ENCODE measurements around the gene CBFA2T3. TPM values are rescaled to one million over a fixed set of nuclear protein-coding genes. Genes with fewer than 3 reads are reported as not detected.

CBFA2T3 gene
- total RNA-seq, 1 experiment from 2014 or later: 2.9 TPM

DNA sequence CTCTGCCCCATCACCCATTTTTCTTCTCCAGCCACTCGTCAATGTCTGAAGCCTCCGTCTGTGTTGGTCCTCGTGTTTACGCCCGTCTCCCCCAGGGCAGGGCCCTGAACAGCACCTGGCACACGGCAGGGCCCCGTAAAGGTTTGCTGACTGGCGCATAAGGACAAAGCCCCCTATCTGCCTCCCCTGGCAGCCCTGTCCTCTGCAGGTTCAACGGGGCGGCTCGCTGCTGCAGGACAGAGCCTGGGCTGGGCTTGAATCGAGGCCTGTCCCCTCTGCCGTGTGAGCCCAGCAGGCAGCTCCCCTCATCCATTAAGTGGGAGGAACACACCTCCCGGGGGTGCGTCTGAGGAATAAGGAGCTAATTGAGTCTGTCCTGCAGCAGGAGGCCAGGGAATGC, 64.5 kb downstream of the CBFA2T3 start:
- Histone ChIP-seq H3K14ac (ENCODE audit: insufficient read depth, low read length) (no peak overlapping the region), H3K79me2 (ENCODE audit: insufficient read depth, low read length) (no peaks in the 10 kb centered on the region), H3K9ac (ENCODE audit: extremely low read depth, insufficient read length, low read length) (no peak overlapping the region), H2BK15ac (ENCODE audit: low read depth, low read length) (no peak overlapping the region), H2AFZ (ENCODE audit: low read length) (no peak overlapping the region), H2BK120ac (ENCODE audit: low read depth, low read length, poor library complexity, severe bottlenecking) (no peak overlapping the region), H4K20me1 (ENCODE audit: control insufficient read depth, insufficient read depth, insufficient read length) (no peaks in the 10 kb centered on the region), H3K23me2 (ENCODE audit: insufficient read length, low read depth, low read length, poor library complexity, severe bottlenecking) (no peaks in the 10 kb centered on the region), H4K8ac (replicated peaks; ENCODE audit: insufficient read length, low read depth, low read length) (no peak overlapping the region), H3K18ac (ENCODE audit: insufficient read length, low read depth, low read length) (no peak overlapping the region), H2AK5ac (ENCODE audit: insufficient read length, low read length) (no peak overlapping the region), H3K27ac (ENCODE audit: insufficient read length, low read depth, low read length) (no peak overlapping the region), H3K4me2 (ENCODE audit: insufficient read depth, insufficient read length, low read length) (no peak overlapping the region), H3K27me3 (ENCODE audit: insufficient read depth, low read length) (no peaks in the 10 kb centered on the region), H3K56ac (ENCODE audit: insufficient read length, low read depth, low read length) (no peak overlapping the region), H3K23ac (ENCODE audit: insufficient read length, low read depth, low read length) (no peak overlapping the region), H3K79me1 (ENCODE audit: insufficient read depth, low read depth, low read length, poor library complexity, severe bottlenecking) (no peaks in the 10 kb centered on the region), H4K5ac (ENCODE audit: insufficient read length, low read depth, low read length) (no peak overlapping the region), H2BK20ac (ENCODE audit: low read depth, low read length, poor library complexity, severe bottlenecking) (no peak overlapping the region), H3K9me3 (ENCODE audit: control insufficient read depth, low read depth, low read length) (no peaks in the 10 kb centered on the region), H2BK12ac (ENCODE audit: insufficient read length, low read depth, low read length) (no peak overlapping the region), H2BK5ac (ENCODE audit: insufficient read length, low read length) (no peak overlapping the region), H3K4ac (ENCODE audit: low read depth, low read length) (no peak overlapping the region), H3K4me1 (ENCODE audit: insufficient read depth, low read length) (no peaks in the 10 kb centered on the region), H4K91ac (ENCODE audit: insufficient read length, low read depth, low read length) (no peak overlapping the region), H3T11ph (ENCODE audit: low read length) (no peak overlapping the region)
- no peak overlapping the region for H3K4me3 Mint-ChIP-seq
- H3K27me3 Mint-ChIP-seq (ENCODE audit: low read depth): no peaks in the 10 kb centered on the region; the same call in none of the 2 replicates
- peaks cover 5 to 16% of the 10 kb centered on the region in 2 experiments; a peak in 3 of 4 replicates for H3K4me1 Mint-ChIP-seq
- TF ChIP-seq, protein P1, sequence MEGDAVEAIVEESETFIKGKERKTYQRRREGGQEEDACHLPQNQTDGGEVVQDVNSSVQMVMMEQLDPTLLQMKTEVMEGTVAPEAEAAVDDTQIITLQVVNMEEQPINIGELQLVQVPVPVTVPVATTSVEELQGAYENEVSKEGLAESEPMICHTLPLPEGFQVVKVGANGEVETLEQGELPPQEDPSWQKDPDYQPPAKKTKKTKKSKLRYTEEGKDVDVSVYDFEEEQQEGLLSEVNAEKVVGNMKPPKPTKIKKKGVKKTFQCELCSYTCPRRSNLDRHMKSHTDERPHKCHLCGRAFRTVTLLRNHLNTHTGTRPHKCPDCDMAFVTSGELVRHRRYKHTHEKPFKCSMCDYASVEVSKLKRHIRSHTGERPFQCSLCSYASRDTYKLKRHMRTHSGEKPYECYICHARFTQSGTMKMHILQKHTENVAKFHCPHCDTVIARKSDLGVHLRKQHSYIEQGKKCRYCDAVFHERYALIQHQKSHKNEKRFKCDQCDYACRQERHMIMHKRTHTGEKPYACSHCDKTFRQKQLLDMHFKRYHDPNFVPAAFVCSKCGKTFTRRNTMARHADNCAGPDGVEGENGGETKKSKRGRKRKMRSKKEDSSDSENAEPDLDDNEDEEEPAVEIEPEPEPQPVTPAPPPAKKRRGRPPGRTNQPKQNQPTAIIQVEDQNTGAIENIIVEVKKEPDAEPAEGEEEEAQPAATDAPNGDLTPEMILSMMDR (conservative IDR thresholded peaks at IDR 0.05): no peak
- WGBS (ENCODE audit: extremely low coverage, insufficient read length, low lambda C conversion rate): no CpG with 5 or more reads among the region's 15 CpGs
- H3K9me3 Mint-ChIP-seq: peaks cover 0 to 9% of the 10 kb centered on the region in 2 experiments; a peak in 2 of 5 replicates
- peak overlapping the region in 2 of 3 experiments; percentile 3 to 9; a peak in 2 of 7 replicates for H3K27ac Mint-ChIP-seq
- H3K36me3 Mint-ChIP-seq (ENCODE audit: insufficient read depth in 1 of 3, low read depth in 3 of 3): no peaks in the 10 kb centered on the region
- no peak for DNase-seq

All from H9 (cell line).